Ovary (tissue), 10 donors: Measurements from ENCODE around the gene SVIP. TPM values are rescaled to one million over a fixed set of nuclear protein-coding genes. Genes with fewer than 3 reads are reported as not detected.
A peak's percentile ranks its signal among the peaks of the same experiment; 100 is the strongest.

Experiments
- DNase-seq, 5 donors: peaks; one replicate each; pipeline ENCODE4 v3.0.0-alpha.2; 2019 to 2020
- H3K27ac ChIP-seq, 2 donors: fragments of 200-600 bp; one replicate each; pipeline versions ENCODE4 v1.5.1 to v1.8.0; 2019 to 2022
- H3K27me3 ChIP-seq: fragments of 200-600 bp; one replicate; pipeline ENCODE4 v1.8.0; 2022
- H3K36me3 ChIP-seq: fragments of 200-600 bp; sonication (generic); one replicate; pipeline ENCODE4 v1.5.1; 2019
- H3K4me1 ChIP-seq: one replicate; pipeline ENCODE4 v1.8.1; 2013; ENCODE audit warnings: mild to moderate bottlenecking, moderate library complexity; ENCODE audit not compliant: insufficient read depth
- H3K4me3 ChIP-seq: fragments of 200-600 bp; sonication (generic); one replicate; pipeline ENCODE4 v1.5.1; 2017
- H3K9me3 ChIP-seq, 2 donors: fragments of 200-600 bp in 1 of 2; sonication (generic) in 1 of 2; one replicate each; pipeline versions ENCODE4 v1.5.1 to v1.8.1; 2013 to 2019; ENCODE audit warnings: mild to moderate bottlenecking in 1 of 2, moderate library complexity in 1 of 2
- CTCF ChIP-seq, 3 donors: fragments of 450-650 bp in 2 of 3; fragments of 200-600 bp in 1 of 3; IDR thresholded peaks; one replicate each; pipeline versions ENCODE4 v1.5.1 to v1.8.0; 2016 to 2022; ENCODE audit warnings: antibody characterized with exemption in 3 of 3, mild to moderate bottlenecking in 1 of 3
- EP300 ChIP-seq: sonication (generic); formaldehyde crosslinking; IDR thresholded peaks from one replicate; pipeline ENCODE4 v1.6.1; 2017; ENCODE audit warnings: antibody characterized with exemption
- POLR2A ChIP-seq: fragments of 450-650 bp; IDR thresholded peaks from one replicate; pipeline ENCODE4 v1.6.1; 2017; ENCODE audit warnings: antibody characterized with exemption, mild to moderate bottlenecking, moderate library complexity
- WGBS, 3 donors: extraction: QIAGEN DNeasy Blood & Tissue Kit in 1 of 3; methylation state at CpG; one replicate each; pipeline versions ENCODE4 v1.1.5 to v1.1.7; 2013 to 2017; 5-methylcytosine and 5-hydroxymethylcytosine counted together
- intact Hi-C, 4 donors: fragments of 100-400 bp; cut with DNase I; formaldehyde crosslinking; loops; one replicate each; pipeline versions ENCODE4 v1.11.0 to v1.15.1; 2022 to 2023
- long read RNA-seq, 3 donors: library from polyadenylated mRNA in 2 of 3; unstranded in 2 of 3; transcript quantifications; one replicate each; pipeline ENCODE4 v2.0.0 and lab custom pipeline, GENCODE V29; 2021 to 2026
- polyA plus RNA-seq, 2 donors: library from polyadenylated mRNA; stranded (reverse); fragments of 200-250 nt in 1 of 2; fragments of 350-450 nt in 1 of 2; fragmentation: Illumina TruSeq in 1 of 2; extraction: RNeasy Lipid Tissue Mini Kit (QIAGEN cat#74804) in 1 of 2; gene quantifications; one replicate each; pipeline ENCODE4 v1.2.3, GENCODE V29; 2013 to 2014
- total RNA-seq, 7 donors: library from RNA; depleted of rRNA in 2 of 7; stranded (reverse); fragments of >200 nt in 2 of 7; fragmentation: NEBNext Ultra II Directional in 3 of 7; extraction: Animal tissue kit (Norgen Biotek cat#: 25700) in 3 of 7; gene quantifications; one replicate each; pipeline versions ENCODE4 v1.1.0 to v1.2.4, GENCODE V29; 2016 to 2023
- donor health status: DM: no; HTN: no; CAD: no; lungs with moderate emphysema.
- donor health status: DM: no; HTN: no; CAD: no.
- donor health status: Bipolar disorder and iron deficiency.
- donor health status: DM: yes; HTN: yes; CAD: no.
- donor health status: DM: no; HTN: no; CAD: no.
- donor health status: DM: yes; HTN: yes; CAD: no.

Gene SVIP
- 10 to 100 TPM; 15.5 to 37.4 (median 21.1) TPM for total RNA-seq
- polyA plus RNA-seq: 10 to 100 TPM; 10.5 to 26.4 TPM
- long read RNA-seq, donor 1, full-length matches to known transcripts: 12 of 13 reads
- long read RNA-seq, donor 1, partial matches to known transcripts: 0 of 13 reads
- long read RNA-seq, donor 1, other reads (novel, unspliced or antisense): 1 of 13 reads
- long read RNA-seq, donor 2, full-length matches to known transcripts: 49 of 49 reads
- long read RNA-seq, donor 2, partial matches to known transcripts: 0 of 49 reads
- long read RNA-seq, donor 2, other reads (novel, unspliced or antisense): 0 of 49 reads
- long read RNA-seq, donor 3, full-length matches to known transcripts: 34 of 40 reads
- long read RNA-seq, donor 3, partial matches to known transcripts: 3 of 40 reads
- long read RNA-seq, donor 3, other reads (novel, unspliced or antisense): 3 of 40 reads

GRCh38 chr11:22829231-22830081 is at the start of gene SVIP:
TSS of gene SVIP (minus strand) at chr11:22829801. CDS start at chr11:22829748, 53 bp downstream.
- Histone ChIP-seq H3K4me3 (peak within 1 kb of the TSS; percentile 96), H3K9me3 (no peaks in the 10 kb centered on the region), H3K27ac (peak within 1 kb of the TSS; percentile 59 to 71), H3K4me1 (no peaks in the 10 kb centered on the region), H3K27me3 (no peaks in the 10 kb centered on the region), H3K36me3 (no peaks in the 10 kb centered on the region)
- intact Hi-C loops: no loop called here
- TF ChIP-seq EP300 (no peak), CTCF (IDR thresholded peaks at IDR 0.05) (peak; percentile 4 to 52 (median 24)), POLR2A (peak; percentile 87)
- DNase-seq: peak; percentile 96 to 99 (median 96)
- 0% methylated on average over 56 to 79 of the region's 79 CpGs for WGBS, 3 donors

GRCh38 chr11:22878604-22879003 is 49.0 kb upstream of the SVIP start:
- Histone ChIP-seq H3K36me3 (no peaks in the 10 kb centered on the region), H3K27me3 (no peaks in the 10 kb centered on the region), H3K4me1 (no peaks in the 10 kb centered on the region), H3K27ac (no peak overlapping the region), H3K4me3 (no peak overlapping the region), H3K9me3 (no peaks in the 10 kb centered on the region)
- TF ChIP-seq CTCF (IDR thresholded peaks at IDR 0.05) (no peak), EP300 (no peak), POLR2A (no peak)
- intact Hi-C loops: no loop called here
- no peak for DNase-seq

GRCh38 chr11:22878039-22878438 is 48.4 kb upstream of the SVIP start:
- H3K4me1 ChIP-seq: no peaks in the 10 kb centered on the region
- TF ChIP-seq POLR2A (no peak), CTCF (IDR thresholded peaks at IDR 0.05) (no peak), EP300 (no peak)
- H3K36me3 ChIP-seq: no peaks in the 10 kb centered on the region
- no peaks in the 10 kb centered on the region for H3K9me3 ChIP-seq
- intact Hi-C loops: no loop called here
- H3K27me3 ChIP-seq: no peaks in the 10 kb centered on the region
- DNase-seq: no peak
- no peak overlapping the region for H3K27ac ChIP-seq
- no peak overlapping the region for H3K4me3 ChIP-seq

- Histone ChIP-seq H3K27ac (no peak overlapping the region), H3K36me3 (no peaks in the 10 kb centered on the region), H3K27me3 (no peaks in the 10 kb centered on the region), H3K4me1 (no peaks in the 10 kb centered on the region), H3K4me3 (no peak overlapping the region), H3K9me3 (no peaks in the 10 kb centered on the region)
- intact Hi-C loops: no loop called here
- 1 to 2% (median 1%) methylated on average over 2 of the region's 2 CpGs for WGBS, 3 donors
- DNase-seq: peak; percentile 25 to 55 (median 49)
- peak; percentile 21 to 52 (median 34) for TF ChIP-seq CTCF (IDR thresholded peaks at IDR 0.05)
- no peak for TF ChIP-seq POLR2A
- TF ChIP-seq EP300: no peak
Measured at GRCh38 chr11:22875869-22876473, 46.4 kb upstream of the SVIP start.
